WI38 (cell line): ENCODE data around the gene OVAAL.
"Not testable (repeated sequence)": the region's sequence is repeated elsewhere in the genome, so short reads cannot be mapped to it uniquely, and the experiment has no call there.

ENCODE experiments used
- H3K4me3 ChIP-seq: 2 replicates; pipeline ENCODE4 v1.5.1; 2011; ENCODE audit warnings: low read depth, mild to moderate bottlenecking, control low read depth, low read length
- CTCF ChIP-seq: IDR thresholded peaks from 2 replicates; pipeline ENCODE4 v1.5.1; 2012; ENCODE audit warnings: low read depth, mild to moderate bottlenecking, control low read depth, low read length

The OVAAL gene

GRCh38 chr1:180550241-180550640, 8.5 kb upstream of the OVAAL start:
- no peak for TF ChIP-seq CTCF
- H3K4me3 ChIP-seq = no peak overlapping the region

DNA sequence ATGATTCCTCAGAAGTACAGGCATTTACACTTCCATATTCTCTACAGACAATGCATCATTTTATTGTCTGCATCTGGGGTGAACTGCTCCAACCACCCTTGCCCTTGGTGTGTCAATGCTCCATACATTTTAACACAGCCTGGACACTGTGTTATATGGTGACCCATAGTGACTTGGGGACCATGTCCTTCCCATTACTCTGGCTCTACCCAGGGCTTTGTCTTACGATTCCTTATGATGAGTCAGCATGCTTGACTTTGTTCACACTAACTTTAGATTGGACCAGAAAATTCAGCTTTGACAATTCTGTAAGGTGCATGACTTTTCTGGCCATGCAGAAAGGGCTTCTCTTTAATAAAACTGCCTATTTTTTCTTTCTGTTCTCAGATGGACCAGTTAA, 6.8 kb upstream of the OVAAL start:
- no peak for TF ChIP-seq CTCF
- H3K4me3 ChIP-seq = no peak overlapping the region

DNA sequence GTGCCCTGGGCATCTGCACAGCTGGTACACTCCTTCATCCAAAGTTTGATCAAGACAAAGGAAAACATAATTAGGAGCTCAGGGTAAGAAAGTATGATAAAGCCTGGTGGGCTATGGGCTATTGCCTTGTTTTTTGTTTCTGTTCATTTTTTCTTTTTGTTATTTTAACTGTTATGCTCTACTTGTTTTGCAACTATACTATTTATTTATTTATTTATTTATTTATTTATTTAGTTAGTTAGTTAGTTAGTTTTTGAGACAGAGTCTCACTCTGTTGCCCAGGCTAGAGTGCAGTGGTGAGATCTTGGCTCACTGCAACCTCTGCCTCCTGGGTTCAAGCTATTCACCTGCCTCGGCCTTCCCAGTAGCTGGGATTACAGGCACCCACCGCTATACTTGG, 5.7 kb upstream of the OVAAL start:
- H3K4me3 ChIP-seq = not testable (repeated sequence)

GRCh38 chr1:180555411-180555810, 3.4 kb upstream of the OVAAL start:
- no peak overlapping the region for H3K4me3 ChIP-seq
- TF ChIP-seq CTCF = no peak

- TF ChIP-seq CTCF = no peak
- no peak overlapping the region for H3K4me3 ChIP-seq
Measured at GRCh38 chr1:180560200-180560867, 1.6 kb downstream of the OVAAL start.

- TF ChIP-seq CTCF = no peak
- no peak overlapping the region for H3K4me3 ChIP-seq
Measured at GRCh38 chr1:180560868-180561600, 2.3 kb downstream of the OVAAL start.

DNA sequence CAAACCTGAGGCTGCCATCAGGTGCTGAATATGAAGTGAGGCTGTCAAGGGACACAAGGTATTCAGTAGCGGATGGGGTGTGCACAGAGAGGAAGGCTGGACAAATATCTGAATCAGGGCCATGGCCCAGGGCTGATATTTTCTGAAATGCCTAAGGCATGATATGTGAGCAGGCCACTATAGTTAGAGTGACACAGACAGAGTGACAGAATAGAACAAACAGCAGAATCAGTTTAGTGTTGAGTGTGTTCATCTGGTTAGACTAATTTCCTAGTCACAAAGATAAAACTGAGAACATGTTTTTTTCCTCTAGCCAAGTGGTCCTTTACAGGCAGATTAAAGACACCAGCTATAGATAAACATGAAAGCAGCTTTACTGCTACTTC, 3.9 kb downstream of the OVAAL start:
- H3K4me3 ChIP-seq = no peak overlapping the region
- TF ChIP-seq CTCF = no peak
